ENCODE data around the gene KIAA1328. TPM values are rescaled to one million over a fixed set of nuclear protein-coding genes. Genes with fewer than 3 reads are reported as not detected.

KIAA1328 gene
- polyA plus RNA-seq, 2 of the 4 experiments (the other 2 are of a cell fraction) = 1.7 to 3.9 TPM

DNA sequence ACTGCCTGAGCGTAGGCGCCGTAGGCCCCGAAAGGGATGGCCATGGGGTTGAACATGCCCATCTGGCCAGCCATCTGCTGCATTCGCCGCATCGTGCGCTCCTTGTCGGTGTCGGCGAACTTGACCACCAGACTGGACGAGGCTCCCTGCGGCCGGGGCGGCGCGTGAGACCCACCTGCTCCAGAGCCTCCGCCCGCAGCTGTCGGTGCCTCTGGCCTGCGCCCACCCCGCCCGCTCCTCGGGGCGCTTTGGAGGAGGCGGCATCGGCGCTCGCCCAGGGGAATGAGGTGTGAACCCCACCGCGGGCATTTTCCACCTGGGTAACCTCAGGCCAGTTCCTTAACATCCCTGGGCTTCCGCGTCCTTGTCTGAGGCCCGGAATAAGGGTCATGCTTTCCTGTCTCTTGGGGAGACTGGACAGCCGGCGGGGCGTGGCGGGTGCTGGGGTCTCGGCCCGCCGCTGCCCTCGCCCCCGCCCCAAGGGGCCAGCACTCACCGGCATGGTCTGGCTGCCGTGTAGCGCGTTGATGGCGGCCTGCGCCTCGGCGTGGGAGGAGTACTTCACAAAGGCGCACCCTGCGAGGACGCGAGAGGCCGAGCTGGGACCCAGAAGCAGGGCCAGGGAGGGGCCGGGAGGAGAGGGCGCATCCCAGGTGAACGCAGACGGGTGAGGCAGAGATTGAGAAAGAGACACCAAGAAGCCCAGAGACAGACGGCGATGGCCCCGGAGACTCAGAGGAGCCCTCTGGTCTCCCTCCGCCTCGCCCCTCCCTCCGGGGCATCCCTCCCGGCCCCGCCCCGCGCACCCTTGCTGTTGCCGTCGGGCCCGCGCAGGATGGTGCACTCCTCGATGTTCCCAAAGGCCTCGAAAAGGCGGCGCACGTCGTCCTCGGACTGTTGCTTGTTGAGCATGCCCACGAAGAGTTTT, 445.6 kb downstream of the KIAA1328 start:
- Histone ChIP-seq H3K4me3 (no peak overlapping the region), H3K4me1 (no peaks in the 10 kb centered on the region), H3K9me3 (no peaks in the 10 kb centered on the region), H3K27ac (no peak overlapping the region), H3K4me2 (no peak overlapping the region)
- TF ChIP-seq, protein P1, sequence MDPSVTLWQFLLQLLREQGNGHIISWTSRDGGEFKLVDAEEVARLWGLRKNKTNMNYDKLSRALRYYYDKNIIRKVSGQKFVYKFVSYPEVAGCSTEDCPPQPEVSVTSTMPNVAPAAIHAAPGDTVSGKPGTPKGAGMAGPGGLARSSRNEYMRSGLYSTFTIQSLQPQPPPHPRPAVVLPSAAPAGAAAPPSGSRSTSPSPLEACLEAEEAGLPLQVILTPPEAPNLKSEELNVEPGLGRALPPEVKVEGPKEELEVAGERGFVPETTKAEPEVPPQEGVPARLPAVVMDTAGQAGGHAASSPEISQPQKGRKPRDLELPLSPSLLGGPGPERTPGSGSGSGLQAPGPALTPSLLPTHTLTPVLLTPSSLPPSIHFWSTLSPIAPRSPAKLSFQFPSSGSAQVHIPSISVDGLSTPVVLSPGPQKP (IDR thresholded peaks at IDR 0.05; ENCODE audit: low read depth, low read length) = no peak
- TF ChIP-seq CHD4 (IDR thresholded peaks at IDR 0.05; ENCODE audit: borderline replicate concordance) = no peak
- no peak for TF ChIP-seq NR3C1 (IDR thresholded peaks at IDR 0.05)
- TF ChIP-seq, protein P2, sequence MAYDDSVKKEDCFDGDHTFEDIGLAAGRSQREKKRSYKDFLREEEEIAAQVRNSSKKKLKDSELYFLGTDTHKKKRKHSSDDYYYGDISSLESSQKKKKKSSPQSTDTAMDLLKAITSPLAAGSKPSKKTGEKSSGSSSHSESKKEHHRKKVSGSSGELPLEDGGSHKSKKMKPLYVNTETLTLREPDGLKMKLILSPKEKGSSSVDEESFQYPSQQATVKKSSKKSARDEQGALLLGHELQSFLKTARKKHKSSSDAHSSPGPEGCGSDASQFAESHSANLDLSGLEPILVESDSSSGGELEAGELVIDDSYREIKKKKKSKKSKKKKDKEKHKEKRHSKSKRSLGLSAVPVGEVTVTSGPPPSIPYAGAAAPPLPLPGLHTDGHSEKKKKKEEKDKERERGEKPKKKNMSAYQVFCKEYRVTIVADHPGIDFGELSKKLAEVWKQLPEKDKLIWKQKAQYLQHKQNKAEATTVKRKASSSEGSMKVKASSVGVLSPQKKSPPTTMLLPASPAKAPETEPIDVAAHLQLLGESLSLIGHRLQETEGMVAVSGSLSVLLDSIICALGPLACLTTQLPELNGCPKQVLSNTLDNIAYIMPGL (CRISPR knock-in tag; IDR thresholded peaks at IDR 0.05; ENCODE audit: borderline replicate concordance) = no peak
- no peak for TF ChIP-seq HEYL (CRISPR knock-in tag; IDR thresholded peaks at IDR 0.05)
- TF ChIP-seq TFCP2L1 (CRISPR knock-in tag; IDR thresholded peaks at IDR 0.05) = no peak
- TF ChIP-seq EHMT2 (IDR thresholded peaks at IDR 0.05; ENCODE audit: low read depth) = no peak
- TF ChIP-seq HOXB13 (CRISPR knock-in tag; IDR thresholded peaks at IDR 0.05; ENCODE audit: low read depth) = no peak
- no peak for TF ChIP-seq FOXS1 (CRISPR knock-in tag; IDR thresholded peaks at IDR 0.05)
- no peak for TF ChIP-seq KDM1A (IDR thresholded peaks at IDR 0.05; ENCODE audit: low read depth)
- TF ChIP-seq RARB (CRISPR knock-in tag; IDR thresholded peaks at IDR 0.05) = no peak
- no peak for TF ChIP-seq SREBF2 (IDR thresholded peaks at IDR 0.05)
- TF ChIP-seq ZC3H11A (IDR thresholded peaks at IDR 0.05) = no peak
- TF ChIP-seq, protein P3, sequence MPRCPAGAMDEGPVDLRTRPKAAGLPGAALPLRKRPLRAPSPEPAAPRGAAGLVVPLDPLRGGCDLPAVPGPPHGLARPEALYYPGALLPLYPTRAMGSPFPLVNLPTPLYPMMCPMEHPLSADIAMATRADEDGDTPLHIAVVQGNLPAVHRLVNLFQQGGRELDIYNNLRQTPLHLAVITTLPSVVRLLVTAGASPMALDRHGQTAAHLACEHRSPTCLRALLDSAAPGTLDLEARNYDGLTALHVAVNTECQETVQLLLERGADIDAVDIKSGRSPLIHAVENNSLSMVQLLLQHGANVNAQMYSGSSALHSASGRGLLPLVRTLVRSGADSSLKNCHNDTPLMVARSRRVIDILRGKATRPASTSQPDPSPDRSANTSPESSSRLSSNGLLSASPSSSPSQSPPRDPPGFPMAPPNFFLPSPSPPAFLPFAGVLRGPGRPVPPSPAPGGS (IDR thresholded peaks at IDR 0.05) = no peak
- TF ChIP-seq, protein P4, sequence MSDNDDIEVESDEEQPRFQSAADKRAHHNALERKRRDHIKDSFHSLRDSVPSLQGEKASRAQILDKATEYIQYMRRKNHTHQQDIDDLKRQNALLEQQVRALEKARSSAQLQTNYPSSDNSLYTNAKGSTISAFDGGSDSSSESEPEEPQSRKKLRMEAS (IDR thresholded peaks at IDR 0.05) = no peak
- no peak for TF ChIP-seq ZNF302 (CRISPR knock-in tag; IDR thresholded peaks at IDR 0.05)
- TF ChIP-seq ZFP36 (IDR thresholded peaks at IDR 0.05; ENCODE audit: borderline replicate concordance, partially characterized antibody) = no peak
- TF ChIP-seq SMC3 (IDR thresholded peaks at IDR 0.05) = no peak
- TF ChIP-seq, protein P5, sequence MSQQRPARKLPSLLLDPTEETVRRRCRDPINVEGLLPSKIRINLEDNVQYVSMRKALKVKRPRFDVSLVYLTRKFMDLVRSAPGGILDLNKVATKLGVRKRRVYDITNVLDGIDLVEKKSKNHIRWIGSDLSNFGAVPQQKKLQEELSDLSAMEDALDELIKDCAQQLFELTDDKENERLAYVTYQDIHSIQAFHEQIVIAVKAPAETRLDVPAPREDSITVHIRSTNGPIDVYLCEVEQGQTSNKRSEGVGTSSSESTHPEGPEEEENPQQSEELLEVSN (IDR thresholded peaks at IDR 0.05; ENCODE audit: borderline replicate concordance, low read depth) = no peak
- ChIA-PET POLR2A (no interaction called here), CTCF (no interaction called here)
- FAIRE-seq = no peak
- no peak for DNase-seq (ENCODE audit: low read depth in 1 of 2, low spot score in 1 of 2)
- ATAC-seq = no peak
- WGBS (ENCODE audit: missing lambda C conversion rate) = 83% methylated on average over 23 of the region's 82 CpGs

DNA sequence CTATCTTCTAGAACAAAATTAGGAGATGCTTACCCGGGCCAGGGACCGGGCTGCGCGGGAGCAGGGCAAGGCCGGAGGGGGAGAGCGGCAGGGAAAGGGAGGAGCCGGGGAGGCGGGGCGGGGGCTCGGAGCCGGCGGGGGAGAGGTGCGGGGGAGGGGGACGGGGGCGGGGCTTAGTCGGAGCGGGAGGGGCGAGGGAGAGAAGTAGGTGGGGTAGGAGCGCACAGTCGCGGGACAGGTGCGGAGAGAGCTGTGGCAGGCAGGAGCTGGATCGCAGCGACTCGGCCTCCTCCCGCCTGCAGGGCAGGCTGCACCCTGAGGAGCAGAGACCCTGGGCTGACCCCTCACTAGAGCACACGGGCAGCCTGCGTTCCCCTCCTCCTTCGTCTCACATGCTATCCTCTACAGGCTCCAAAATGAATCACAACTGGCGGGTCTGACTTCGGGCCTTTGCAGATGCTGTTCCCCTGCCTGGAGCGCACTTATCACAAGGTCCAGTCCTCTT, 446.4 kb downstream of the KIAA1328 start:
- no peak overlapping the region for H3K27ac ChIP-seq
- H3K4me3 ChIP-seq = no peak overlapping the region
- no peak overlapping the region for H3K4me2 ChIP-seq
- FAIRE-seq = no peak
- POLR2A ChIA-PET = no interaction called here
- no peak for DNase-seq (ENCODE audit: low read depth in 1 of 2, low spot score in 1 of 2)
- TF ChIP-seq RNF2 (IDR thresholded peaks at IDR 0.05; ENCODE audit: borderline replicate concordance, low read depth) (no peak), KDM5A (IDR thresholded peaks at IDR 0.05) (no peak)
- CTCF ChIA-PET = no interaction called here
- WGBS (ENCODE audit: missing lambda C conversion rate) = 69% methylated on average over 14 of the region's 32 CpGs
- H3K9me3 ChIP-seq = no peaks in the 10 kb centered on the region
- no peaks in the 10 kb centered on the region for H3K4me1 ChIP-seq
- no peak for ATAC-seq
